SU-DHL-6 (cell line): ENCODE results near the gene GOLIM4.

Experiments
- H2AFZ ChIP-seq: fragments of 200-600 bp; sonication (generic); 2 replicates; pipeline ENCODE4 v1.6.1; 2014; ENCODE audit warnings: low read depth, mild to moderate bottlenecking, moderate library complexity, mixed read lengths, antibody characterized with exemption, low read length; ENCODE audit not compliant: severe bottlenecking
- H3F3A ChIP-seq: fragments of 200-600 bp; shearing (Covaris generic); 2 replicates; pipeline ENCODE4 v1.6.0; 2016; ENCODE audit warnings: antibody characterized with exemption, mild to moderate bottlenecking; ENCODE audit not compliant: insufficient read depth
- H3K27ac ChIP-seq: fragments of 200-600 bp; sonication (generic); 2 replicates; pipeline ENCODE4 v1.5.1; 2016; ENCODE audit warnings: low read depth, mild to moderate bottlenecking, low read length, moderate library complexity, mixed read lengths
- H3K27me3 ChIP-seq: fragments of 200-600 bp; sonication (generic), shearing (Covaris generic); 2 replicates; pipeline ENCODE4 v1.6.0; 2014; ENCODE audit warnings: mild to moderate bottlenecking, low read length
- H3K36me3 ChIP-seq: fragments of 200-600 bp; sonication (generic); 2 replicates; pipeline ENCODE4 v1.6.1; 2014; ENCODE audit warnings: mild to moderate bottlenecking, low read length, mixed read lengths
- H3K4me2 ChIP-seq: fragments of 300-600, 200-600 bp; shearing (Covaris generic), sonication (generic); 2 replicates; pipeline ENCODE4 v1.6.0; 2014; ENCODE audit warnings: low read length, low read depth, mild to moderate bottlenecking; ENCODE audit not compliant: poor library complexity, severe bottlenecking
- H3K4me3 ChIP-seq: fragments of 200-600 bp; sonication (generic); 2 replicates; pipeline ENCODE4 v1.5.1; 2014; ENCODE audit warnings: antibody characterized with exemption, low read length, mild to moderate bottlenecking, mixed read lengths; ENCODE audit not compliant: insufficient read depth, poor library complexity, severe bottlenecking
- H3K79me2 ChIP-seq: fragments of 200-600 bp; sonication (generic); 2 replicates; pipeline ENCODE4 v1.6.1; 2014; ENCODE audit warnings: mild to moderate bottlenecking, low read length, moderate library complexity; ENCODE audit not compliant: insufficient read depth
- H3K9ac ChIP-seq: fragments of 200-600 bp; sonication (generic); 2 replicates; pipeline ENCODE4 v1.7.0; 2014; ENCODE audit warnings: mild to moderate bottlenecking, low read length
- H3K9me2 ChIP-seq: fragments of 200-600 bp; sonication (generic); replicated peaks from 2 replicates; pipeline ENCODE4 v1.6.1; 2014; ENCODE audit warnings: low read length; ENCODE audit not compliant: insufficient read depth
- H3K9me3 ChIP-seq: fragments of 200-600 bp; sonication (generic); 2 replicates; pipeline ENCODE4 v1.6.1; 2014; ENCODE audit warnings: low read length, mixed read lengths; ENCODE audit not compliant: insufficient read depth
- H4K20me1 ChIP-seq: fragments of 200-600 bp; sonication (generic); 2 replicates; pipeline ENCODE4 v1.6.1; 2014; ENCODE audit warnings: low read depth, mild to moderate bottlenecking, antibody characterized with exemption, low read length, moderate library complexity, mixed read lengths
- EZH2phosphoT487 ChIP-seq: fragments of 200-600 bp; sonication (generic), shearing (Covaris generic); conservative IDR thresholded peaks from 2 replicates; pipeline ENCODE4 v1.6.1; 2018; ENCODE audit warnings: mild to moderate bottlenecking, antibody characterized with exemption, low read length, moderate library complexity, mixed read lengths
- TF ChIP-seq, protein P1 (sequence below): fragments of 200-600 bp; sonication (generic); IDR thresholded peaks from one replicate; pipeline ENCODE4 v1.5.1; 2017; ENCODE audit warnings: antibody characterized with exemption, mild to moderate bottlenecking, low read length, moderate library complexity; ENCODE audit not compliant: insufficient read depth, poor library complexity, severe bottlenecking

Gene GOLIM4

GRCh38 chr3:168091302-168091858 is 4.3 kb downstream of the GOLIM4 start:
- Histone ChIP-seq H3K27me3 (no peaks in the 10 kb centered on the region), H3K4me2 (peak overlapping the region; percentile 90), H3K36me3 (no peaks in the 10 kb centered on the region), H4K20me1 (peaks cover 26% of the 10 kb centered on the region; the same call in 1 of the 2 replicates), H3K79me2 (peaks cover 75% of the 10 kb centered on the region), H3F3A (peaks cover 2% of the 10 kb centered on the region), H3K4me3 (no peak overlapping the region), H2AFZ (no peak overlapping the region), H3K9ac (no peak overlapping the region), H3K9me2 (no peaks in the 10 kb centered on the region), H3K27ac (no peak overlapping the region), H3K9me3 (no peaks in the 10 kb centered on the region)
- TF ChIP-seq EZH2phosphoT487, result no peak

DNA sequence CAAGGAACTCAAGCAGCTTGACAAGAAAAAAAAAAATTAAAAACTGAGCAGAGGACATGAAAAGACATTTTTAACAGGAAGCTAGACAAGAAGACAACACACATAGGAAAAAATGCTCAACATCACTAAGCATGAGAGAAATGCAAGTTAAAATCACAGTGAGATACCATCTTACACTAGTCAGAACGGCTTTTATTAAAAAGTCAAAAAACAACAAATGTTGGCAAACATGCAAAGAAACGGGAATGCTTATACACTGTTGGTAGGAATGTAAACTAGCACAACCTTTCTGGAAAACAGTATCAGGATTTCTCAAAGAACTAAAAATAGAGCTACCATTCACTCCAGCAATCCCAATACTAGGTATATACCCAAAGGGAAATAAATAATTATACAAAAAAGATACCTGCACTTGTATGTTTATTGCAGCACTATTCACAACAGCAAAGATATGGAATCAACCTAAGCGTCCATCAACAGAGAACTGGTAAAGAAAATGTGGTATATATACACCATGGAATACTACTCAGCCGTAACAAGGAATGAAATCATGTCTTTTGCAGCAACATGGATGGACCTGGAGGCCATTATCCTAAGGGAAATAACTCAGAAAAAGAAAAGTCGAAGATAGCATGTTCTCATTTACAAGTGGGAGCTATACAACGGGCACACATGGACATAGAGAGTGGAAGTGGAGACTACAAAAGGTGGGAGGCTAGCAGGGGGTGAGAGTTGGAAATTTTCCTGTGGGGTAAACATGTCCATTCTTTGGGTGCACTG is 5.2 kb downstream of the GOLIM4 start:
- Histone ChIP-seq H3F3A (no peaks in the 10 kb centered on the region; the same call in 1 of the 2 replicates), H3K79me2 (peaks cover 82% of the 10 kb centered on the region), H3K9ac (no peak overlapping the region), H3K27ac (no peak overlapping the region), H3K4me2 (no peak overlapping the region), H2AFZ (no peak overlapping the region), H3K9me3 (no peaks in the 10 kb centered on the region), H3K9me2 (no peaks in the 10 kb centered on the region), H3K4me3 (no peak overlapping the region), H3K27me3 (no peaks in the 10 kb centered on the region), H4K20me1 (peaks cover 26% of the 10 kb centered on the region; the same call in 1 of the 2 replicates), H3K36me3 (no peaks in the 10 kb centered on the region)
- TF ChIP-seq, protein P1, sequence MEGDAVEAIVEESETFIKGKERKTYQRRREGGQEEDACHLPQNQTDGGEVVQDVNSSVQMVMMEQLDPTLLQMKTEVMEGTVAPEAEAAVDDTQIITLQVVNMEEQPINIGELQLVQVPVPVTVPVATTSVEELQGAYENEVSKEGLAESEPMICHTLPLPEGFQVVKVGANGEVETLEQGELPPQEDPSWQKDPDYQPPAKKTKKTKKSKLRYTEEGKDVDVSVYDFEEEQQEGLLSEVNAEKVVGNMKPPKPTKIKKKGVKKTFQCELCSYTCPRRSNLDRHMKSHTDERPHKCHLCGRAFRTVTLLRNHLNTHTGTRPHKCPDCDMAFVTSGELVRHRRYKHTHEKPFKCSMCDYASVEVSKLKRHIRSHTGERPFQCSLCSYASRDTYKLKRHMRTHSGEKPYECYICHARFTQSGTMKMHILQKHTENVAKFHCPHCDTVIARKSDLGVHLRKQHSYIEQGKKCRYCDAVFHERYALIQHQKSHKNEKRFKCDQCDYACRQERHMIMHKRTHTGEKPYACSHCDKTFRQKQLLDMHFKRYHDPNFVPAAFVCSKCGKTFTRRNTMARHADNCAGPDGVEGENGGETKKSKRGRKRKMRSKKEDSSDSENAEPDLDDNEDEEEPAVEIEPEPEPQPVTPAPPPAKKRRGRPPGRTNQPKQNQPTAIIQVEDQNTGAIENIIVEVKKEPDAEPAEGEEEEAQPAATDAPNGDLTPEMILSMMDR, result no peak

DNA sequence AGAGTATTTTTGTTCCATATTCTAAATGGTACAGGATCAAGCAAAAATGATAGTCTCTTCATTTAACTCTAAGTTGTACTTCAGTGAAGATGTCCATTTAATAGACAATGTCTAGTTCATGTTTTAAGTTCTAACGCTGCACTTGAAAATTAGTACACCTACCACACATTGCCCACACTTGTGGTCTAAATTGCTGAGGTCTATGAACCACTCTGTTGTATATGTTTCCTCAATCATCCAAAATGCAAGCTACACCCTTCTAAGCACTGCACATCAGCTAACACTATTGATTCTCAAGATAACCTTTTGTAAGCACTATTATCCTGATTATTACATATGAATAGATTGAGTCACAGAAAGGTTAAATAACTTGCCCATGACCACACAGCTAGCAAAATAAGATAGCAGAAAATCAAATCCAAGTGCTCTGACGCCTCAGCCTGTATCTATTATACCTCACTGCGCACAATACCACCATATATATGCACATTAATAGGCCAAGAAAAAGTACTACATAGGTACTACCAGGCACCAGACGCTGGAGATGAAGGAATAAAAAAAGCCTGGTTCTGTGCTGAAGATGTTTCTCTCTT is 6.4 kb downstream of the GOLIM4 start:
- Histone ChIP-seq H4K20me1 (peaks cover 33% of the 10 kb centered on the region; the same call in 1 of the 2 replicates), H3K79me2 (peaks cover 92% of the 10 kb centered on the region)
- TF ChIP-seq, protein P1, result no peak
- TF ChIP-seq EZH2phosphoT487, result no peak

More for the DNA sequence above, 6.4 kb downstream of the GOLIM4 start:
- Histone ChIP-seq H3K4me2 (no peak overlapping the region), H3F3A (no peaks in the 10 kb centered on the region), H3K9ac (no peak overlapping the region), H3K4me3 (no peak overlapping the region), H3K27ac (no peak overlapping the region), H3K9me3 (no peaks in the 10 kb centered on the region), H3K36me3 (no peaks in the 10 kb centered on the region), H2AFZ (no peak overlapping the region), H3K9me2 (no peaks in the 10 kb centered on the region), H3K27me3 (no peaks in the 10 kb centered on the region)
